IMR-90 (cell line): ENCODE results near the gene CNTN4. TPM values are rescaled to one million over a fixed set of nuclear protein-coding genes. Genes with fewer than 3 reads are reported as not detected.

Source experiments
- ATAC-seq: fragments of 200-7000 bp; cut with Tn5 transposase; 2 replicates; pipeline ENCODE4 v1.9.1; 2020; ENCODE audit warnings: low read depth, mild to moderate bottlenecking, moderate library complexity
- BruUV-seq: library from RNA; stranded (reverse); fragments of 400-500 nt; replicated peaks from 2 replicates; lab custom pipeline; 2021; lab: Mats Ljungman, UMichigan
- CTCF ChIA-PET: fragments of 300-600 bp; formaldehyde crosslinking; extraction: SDS; loops from one replicate; lab custom pipeline; 2021; ENCODE audit warnings: antibody characterized with exemption; lab: Yijun Ruan, JAX
- POLR2A ChIA-PET: fragments of 300-600 bp; sonication (Branson Sonifier 250); formaldehyde crosslinking; loops from one replicate; lab custom pipeline; 2022; ENCODE audit warnings: antibody characterized with exemption; ENCODE audit not compliant: unreplicated experiment; lab: Charles Lee
- DNase-seq: peaks from one replicate; pipeline ENCODE4 v3.0.0; 2013
- H2AFZ ChIP-seq: replicated peaks from 2 replicates; pipeline ENCODE3; 2013; ENCODE audit warnings: low read length, mild to moderate bottlenecking; ENCODE audit not compliant: poor library complexity
- H2AK5ac ChIP-seq: 2 replicates; pipeline ENCODE4 v1.6.1; 2013; ENCODE audit warnings: low read depth, low read length, inconsistent platforms
- H2AK9ac ChIP-seq: replicated peaks from 2 replicates; pipeline ENCODE3; 2013; ENCODE audit warnings: mild to moderate bottlenecking, low read depth, low read length, moderate library complexity; ENCODE audit not compliant: poor library complexity
- H2BK120ac ChIP-seq: 2 replicates; pipeline ENCODE4 v1.6.1; 2013; ENCODE audit warnings: low read depth, low read length, inconsistent platforms
- H2BK15ac ChIP-seq: 3 replicates; pipeline ENCODE4 v1.6.1; 2013; ENCODE audit warnings: low read depth, low read length, inconsistent platforms
- H2BK20ac ChIP-seq: 2 replicates; pipeline ENCODE4 v1.6.1; 2013; ENCODE audit warnings: low read depth, mild to moderate bottlenecking, inconsistent platforms, low read length, moderate library complexity
- H2BK5ac ChIP-seq: 2 replicates; pipeline ENCODE4 v1.6.1; 2013; ENCODE audit warnings: mild to moderate bottlenecking, low read depth, low read length, inconsistent platforms; ENCODE audit not compliant: poor library complexity, severe bottlenecking
- H3K14ac ChIP-seq: replicated peaks from 2 replicates; pipeline ENCODE4 v1.6.1; 2013; ENCODE audit warnings: low read depth, low read length, inconsistent platforms
- H3K18ac ChIP-seq: 2 replicates; pipeline ENCODE4 v1.6.1; 2013; ENCODE audit warnings: low read depth, low read length, control low read depth
- H3K23ac ChIP-seq: 2 replicates; pipeline ENCODE4 v1.6.1; 2013; ENCODE audit warnings: low read depth, low read length, inconsistent platforms
- H3K27ac ChIP-seq: 2 replicates; pipeline ENCODE4 v1.5.1; 2013; ENCODE audit warnings: mild to moderate bottlenecking, control low read depth, low read length; ENCODE audit not compliant: insufficient read depth
- H3K27me3 ChIP-seq: 2 replicates; pipeline ENCODE4 v1.6.1; 2013; ENCODE audit warnings: low read length; ENCODE audit not compliant: control insufficient read depth, insufficient read depth
- H3K36me3 ChIP-seq: 2 replicates; pipeline ENCODE4 v1.6.1; 2013; ENCODE audit warnings: low read length, mixed read lengths; ENCODE audit not compliant: control insufficient read depth, insufficient read depth
- H3K4ac ChIP-seq: 2 replicates; pipeline ENCODE4 v1.6.1; 2013; ENCODE audit warnings: low read depth, low read length, inconsistent platforms
- H3K4me1 ChIP-seq: 2 replicates; pipeline ENCODE4 v1.6.1; 2013; ENCODE audit warnings: low read length, mixed read lengths; ENCODE audit not compliant: control insufficient read depth, insufficient read depth
- H3K4me2 ChIP-seq: 2 replicates; pipeline ENCODE4 v1.6.1; 2013; ENCODE audit warnings: low read depth, mild to moderate bottlenecking, control low read depth, low read length, moderate library complexity
- H3K4me3 ChIP-seq: 2 replicates; pipeline ENCODE4 v1.5.1; 2013; ENCODE audit warnings: low read depth, mild to moderate bottlenecking, control low read depth, low read length, moderate library complexity; ENCODE audit not compliant: insufficient read depth
- H3K56ac ChIP-seq: 2 replicates; pipeline ENCODE4 v1.6.1; 2013; ENCODE audit warnings: low read length, inconsistent platforms; ENCODE audit not compliant: insufficient read depth; ENCODE audit errors: extremely low read depth
- H3K79me1 ChIP-seq, 2 experiments: 2 replicates each; pipeline ENCODE4 v1.6.1; 2013; ENCODE audit warnings: low read length in 2 of 2, inconsistent platforms in 1 of 2, low read depth in 1 of 2
- H3K9ac ChIP-seq: 2 replicates; pipeline ENCODE4 v1.6.1; 2013; ENCODE audit warnings: low read depth, low read length, control low read depth
- H3K9me1 ChIP-seq: 2 replicates; pipeline ENCODE4 v1.6.1; 2013; ENCODE audit warnings: low read length, inconsistent platforms; ENCODE audit not compliant: insufficient read depth
- H3K9me3 ChIP-seq: 2 replicates; pipeline ENCODE4 v1.6.1; 2013; ENCODE audit warnings: low read length; ENCODE audit not compliant: control insufficient read depth, insufficient read depth
- H4K20me1 ChIP-seq: 2 replicates; pipeline ENCODE4 v1.6.1; 2013; ENCODE audit warnings: low read length, inconsistent platforms; ENCODE audit not compliant: insufficient read depth
- H4K5ac ChIP-seq: 2 replicates; pipeline ENCODE4 v1.6.1; 2013; ENCODE audit warnings: mild to moderate bottlenecking, low read depth, low read length, control low read depth
- H4K8ac ChIP-seq, 2 experiments: 2 replicates each; pipeline ENCODE4 v1.6.1; 2013; ENCODE audit warnings: low read depth in 2 of 2, low read length in 2 of 2, control low read depth in 1 of 2, inconsistent platforms in 1 of 2
- H4K91ac ChIP-seq: 2 replicates; pipeline ENCODE4 v1.6.1; 2013; ENCODE audit warnings: low read depth, low read length, inconsistent platforms; ENCODE audit not compliant: insufficient read depth
- BHLHE40 ChIP-seq: fragments of 150-350 bp; IDR thresholded peaks from 2 replicates; pipeline ENCODE4 v1.6.1; 2016; ENCODE audit warnings: mild to moderate bottlenecking, low read depth, low read length
- CEBPB ChIP-seq: IDR thresholded peaks from 2 replicates; pipeline ENCODE4 v1.6.1; 2012; ENCODE audit warnings: low read depth, low read length, improper control_type of control experiment
- ELK1 ChIP-seq: fragments of 150-350 bp; IDR thresholded peaks from 2 replicates; pipeline ENCODE4 v1.6.1; 2016; ENCODE audit warnings: low read depth, mild to moderate bottlenecking, low read length, moderate library complexity, borderline replicate concordance
- FOS ChIP-seq: fragments of 150-350 bp; IDR thresholded peaks from 2 replicates; pipeline ENCODE4 v1.6.1; 2016; ENCODE audit warnings: low read depth, low read length
- MAFK ChIP-seq: IDR thresholded peaks from 2 replicates; pipeline ENCODE4 v1.6.1; 2012; ENCODE audit warnings: low read depth, low read length, improper control_type of control experiment
- MAZ ChIP-seq: IDR thresholded peaks from 2 replicates; pipeline ENCODE4 v1.6.1; 2012; ENCODE audit warnings: low read depth, mild to moderate bottlenecking, low read length, improper control_type of control experiment, moderate library complexity, borderline replicate concordance
- MXI1 ChIP-seq: IDR thresholded peaks from 2 replicates; pipeline ENCODE4 v1.6.1; 2012; ENCODE audit warnings: low read depth, mild to moderate bottlenecking, low read length, moderate library complexity, borderline replicate concordance
- NFE2L2 ChIP-seq: fragments of 150-350 bp; IDR thresholded peaks from 2 replicates; pipeline ENCODE4 v1.6.1; 2016; ENCODE audit warnings: low read depth, mild to moderate bottlenecking, low read length
- POLR2A ChIP-seq: IDR thresholded peaks from 2 replicates; pipeline ENCODE4 v1.6.1; 2012; ENCODE audit warnings: mild to moderate bottlenecking, low read depth, low read length
- RAD21 ChIP-seq: IDR thresholded peaks from 2 replicates; pipeline ENCODE4 v1.6.1; 2012; ENCODE audit warnings: low read length, improper control_type of control experiment
- RCOR1 ChIP-seq: IDR thresholded peaks from 2 replicates; pipeline ENCODE4 v1.6.1; 2012; ENCODE audit warnings: mild to moderate bottlenecking, low read length, improper control_type of control experiment; ENCODE audit not compliant: insufficient replicate concordance
- RFX5 ChIP-seq: IDR thresholded peaks from 2 replicates; pipeline ENCODE4 v1.8.0; 2012; ENCODE audit warnings: low read depth, mild to moderate bottlenecking, low read length, moderate library complexity
- SMC3 ChIP-seq: fragments of 150-350 bp; IDR thresholded peaks from 2 replicates; pipeline ENCODE4 v1.6.1; 2016; ENCODE audit warnings: low read depth, mild to moderate bottlenecking, antibody characterized with exemption, low read length, moderate library complexity
- WGBS, 2 experiments: methylation state at CpG; one replicate each; pipeline versions ENCODE4 v1.1.5 to v1.1.7; 2013; ENCODE audit warnings: missing lambda C conversion rate in 2 of 2; ENCODE audit not compliant: insufficient read length in 1 of 2; ENCODE audit errors: extremely low coverage in 2 of 2; 5-methylcytosine and 5-hydroxymethylcytosine counted together
- dilution Hi-C: fragments of 300-500 bp; cut with HindIII; formaldehyde crosslinking; loops from one replicate; pipeline ENCODE4 v1.14.3; 2018; ENCODE audit warnings: low sequenced_read_pairs; ENCODE audit not compliant: unreplicated experiment
- in situ Hi-C: fragments of 300-500 bp; cut with MboI; formaldehyde crosslinking; loops from 3 replicates; pipeline ENCODE4 v1.14.3; 2019; ENCODE audit warnings: low sequenced_read_pairs, inconsistent platforms, mixed read lengths
- intact Hi-C: fragments of 100-400 bp; cut with micrococcal nuclease; formaldehyde crosslinking; loops from 2 replicates; pipeline ENCODE4 v1.10.0; 2022
- polyA plus RNA-seq, 3 experiments: library from polyadenylated mRNA; depleted of rRNA; stranded (reverse); fragments of >200 nt; gene quantifications; 2 replicates each; pipeline ENCODE4 v1.2.3, GENCODE V29; 2012; ENCODE audit warnings: low replicate concordance in 1 of 3
- total RNA-seq: library from RNA; depleted of rRNA; stranded (reverse); fragments of >200 nt; gene quantifications from 2 replicates; pipeline ENCODE4 v1.2.3, GENCODE V29; 2012

CNTN4 gene
- total and polyA plus RNA-seq, 2 of the 4 experiments (the other 2 are of a cell fraction), result under 0.01 TPM; not detected in 1

- dilution Hi-C loops (no loop called here), in situ Hi-C loops (no loop called here), intact Hi-C loops (no loop called here)
- DNase-seq (no peak), ATAC-seq (no peak)
- ChIA-PET POLR2A (no interaction called here), CTCF (no interaction called here)
- no peak overlapping the region for H2BK120ac ChIP-seq
- H2BK5ac ChIP-seq, result no peak overlapping the region
- no peak overlapping the region for H3K56ac ChIP-seq
- no peak overlapping the region for H3K23ac ChIP-seq
- H3K4me1 ChIP-seq, result no peaks in the 10 kb centered on the region
- no peaks in the 10 kb centered on the region for H3K9me3 ChIP-seq
- no peak overlapping the region for H3K18ac ChIP-seq
- H3K36me3 ChIP-seq, result no peaks in the 10 kb centered on the region
- no peak overlapping the region for H4K8ac ChIP-seq
- no peaks in the 10 kb centered on the region for H3K79me1 ChIP-seq
- H3K14ac ChIP-seq, result no peak overlapping the region
- H4K91ac ChIP-seq, result no peak overlapping the region
- no peaks in the 10 kb centered on the region for H3K9me1 ChIP-seq
- H4K20me1 ChIP-seq, result no peaks in the 10 kb centered on the region
- H3K27me3 ChIP-seq, result no peaks in the 10 kb centered on the region
- no peak overlapping the region for H3K4me2 ChIP-seq
- BruUV-seq, result no TSS peak
- no peak overlapping the region for H3K4me3 ChIP-seq
- no peak overlapping the region for H4K5ac ChIP-seq
- no peak overlapping the region for H2AK9ac ChIP-seq
- H3K4ac ChIP-seq, result no peak overlapping the region
- no peak overlapping the region for H3K9ac ChIP-seq
- no peak overlapping the region for H3K27ac ChIP-seq
- H2BK15ac ChIP-seq, result no peak overlapping the region
- no peak overlapping the region for H2AFZ ChIP-seq
- H2BK20ac ChIP-seq, result no peak overlapping the region
- H2AK5ac ChIP-seq, result no peak overlapping the region
- no CpG with 5 or more reads among the region's 3 CpGs for WGBS, 2 experiments
- no peak for TF ChIP-seq ELK1
- TF ChIP-seq POLR2A, result no peak
- TF ChIP-seq BHLHE40, result no peak
- TF ChIP-seq RAD21, result no peak
- no peak for TF ChIP-seq NFE2L2
- no peak for TF ChIP-seq SMC3
- TF ChIP-seq CEBPB, result no peak
- TF ChIP-seq FOS, result no peak
- TF ChIP-seq MAFK, result no peak
- TF ChIP-seq RFX5, result no peak
- TF ChIP-seq RCOR1, result no peak
- TF ChIP-seq MAZ, result no peak
- TF ChIP-seq MXI1, result no peak
Measured at GRCh38 chr3:2597615-2598014, 498.9 kb downstream of the CNTN4 start.
